ENCODE measurements around the gene GRK1.

- TF ChIP-seq POLR2A (IDR thresholded peaks at IDR 0.05; ENCODE audit: low read length), result no peak
- TF ChIP-seq GATA1 (IDR thresholded peaks at IDR 0.05; ENCODE audit: low read depth, low read length), result no peak
Observed at GRCh38 chr13:113769881-113770280, 102.9 kb downstream of the GRK1 start.

All from erythroblast (primary cell).